Neural cell (in vitro differentiated cells): ENCODE data around the gene CTSA.

Experiments used
- CTCF ChIP-seq: fragments of 450-650 bp; IDR thresholded peaks from 2 replicates; pipeline ENCODE4 v1.5.1; 2014; ENCODE audit warnings: antibody characterized with exemption, mild to moderate bottlenecking, moderate library complexity; ENCODE audit not compliant: poor library complexity, severe bottlenecking
- EP300 ChIP-seq: fragments of 450-650 bp; conservative IDR thresholded peaks from 2 replicates; pipeline ENCODE4 v1.6.1; 2014; ENCODE audit warnings: antibody characterized with exemption, mild to moderate bottlenecking, moderate library complexity; ENCODE audit not compliant: poor library complexity, severe bottlenecking
- EZH2 ChIP-seq: fragments of 200-600, 300-800 bp; shearing (Covaris generic), sonication (generic); IDR thresholded peaks from 2 replicates; pipeline ENCODE4 v1.6.1; 2014; ENCODE audit warnings: antibody characterized with exemption, low read length, borderline replicate concordance, mild to moderate bottlenecking; ENCODE audit not compliant: insufficient read depth, poor library complexity, severe bottlenecking
- RAD21 ChIP-seq: fragments of 450-650 bp; conservative IDR thresholded peaks from 2 replicates; pipeline ENCODE4 v1.6.1; 2014; ENCODE audit warnings: antibody characterized with exemption, mild to moderate bottlenecking, moderate library complexity

- TF ChIP-seq EZH2 (no peak), CTCF (no peak), EP300 (no peak), RAD21 (no peak)
These were observed 23.9 kb upstream of the CTSA start for GRCh38 chr20:45867136-45867818.
